GM18505 (cell line): ENCODE data around the gene KIF12.
"Not testable (repeated sequence)": the region's sequence is repeated elsewhere in the genome, so short reads cannot be mapped to it uniquely, and the experiment has no call there.

ENCODE experiments used
- ATAC-seq: cut with Tn5 transposase; IDR thresholded peaks from one replicate; pipeline ENCODE4 v1.9.1; 2021; ENCODE audit not compliant: unreplicated experiment
- POLR2A ChIP-seq: IDR thresholded peaks from 4 replicates; pipeline ENCODE4 v1.6.1; 2011; ENCODE audit warnings: borderline replicate concordance; ENCODE audit not compliant: insufficient read depth, insufficient read length; ENCODE audit errors: extremely low read depth

The KIF12 gene

DNA sequence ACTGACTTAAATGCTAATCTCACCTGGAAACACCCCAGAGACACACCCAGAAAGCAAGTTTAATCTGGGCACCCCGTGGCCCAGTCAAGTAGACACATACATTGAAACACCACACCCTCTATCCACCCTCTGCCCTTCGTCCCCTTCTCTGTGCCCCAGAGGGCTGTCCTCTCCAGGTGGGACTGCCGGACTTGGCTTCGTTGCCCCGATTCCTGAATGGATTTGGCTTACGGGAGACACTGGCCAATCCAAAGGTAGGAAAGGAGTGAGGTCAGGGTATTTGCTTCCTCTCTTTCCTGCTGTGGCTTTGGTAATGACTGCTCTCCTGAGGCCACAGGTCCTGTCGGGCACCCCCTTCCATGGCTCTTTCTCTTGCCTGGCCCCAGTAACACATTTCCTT is 31.0 kb upstream of the KIF12 start:
- no peak for ATAC-seq
- TF ChIP-seq POLR2A = no peak

DNA sequence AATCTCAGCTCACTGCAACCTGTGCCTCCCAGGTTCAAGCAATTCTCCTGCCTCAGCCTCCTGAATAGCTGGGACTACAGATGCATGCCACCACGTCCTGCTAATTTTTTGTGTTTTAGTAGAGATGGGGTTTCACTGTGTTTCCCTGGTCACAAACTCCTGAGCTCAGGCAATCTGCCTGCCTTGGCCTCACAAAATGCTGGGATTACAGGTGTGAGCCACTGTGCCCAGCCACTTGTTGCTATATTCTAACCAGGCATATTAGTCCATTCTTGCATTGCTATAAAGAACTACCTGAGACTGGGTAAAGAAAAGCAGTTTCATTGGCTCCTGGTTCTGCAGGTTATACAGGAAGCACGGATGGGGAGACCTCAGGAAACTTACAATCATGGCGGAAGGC is 29.7 kb upstream of the KIF12 start:
- ATAC-seq = not testable (repeated sequence)

DNA sequence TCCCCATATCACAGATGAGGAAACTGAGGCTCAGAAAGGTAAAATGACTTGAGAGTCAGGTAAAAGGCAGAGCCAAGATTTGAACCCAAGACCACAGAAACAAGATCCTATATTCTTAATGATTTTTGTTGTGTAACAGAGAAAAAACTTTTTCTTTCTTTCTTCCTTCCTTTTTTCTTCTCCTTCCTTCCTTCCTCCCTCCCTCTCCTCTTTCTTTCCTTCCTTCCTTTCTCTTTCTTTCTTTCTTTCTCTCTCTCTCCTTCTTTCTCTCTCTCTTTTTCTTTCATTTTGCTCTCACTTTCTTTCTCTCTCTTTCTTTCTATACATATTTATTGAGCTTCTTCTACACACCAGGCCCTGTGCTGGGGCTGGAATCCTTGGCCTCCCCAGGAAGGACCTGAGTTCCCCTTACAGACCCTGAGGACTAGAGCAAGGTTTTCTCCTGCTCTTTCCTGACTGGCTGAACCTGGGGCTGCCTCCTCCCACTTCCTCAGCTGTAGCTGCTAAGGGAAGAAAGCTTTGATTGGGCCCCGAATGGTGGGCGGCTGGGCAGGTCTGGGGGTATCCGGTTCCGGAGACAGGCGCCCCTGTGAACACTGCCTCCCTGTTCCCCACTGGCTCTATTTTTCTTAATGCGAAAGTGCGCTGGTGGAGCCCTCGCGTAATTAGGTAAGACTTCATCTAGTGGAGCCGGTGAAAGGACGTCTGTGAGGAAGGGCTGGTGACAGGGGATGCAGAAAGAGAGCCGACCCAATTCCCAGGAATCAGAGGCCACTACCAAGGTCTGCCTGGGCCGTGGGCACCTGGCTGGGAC is 27.4 kb upstream of the KIF12 start:
- no peak for ATAC-seq
- TF ChIP-seq POLR2A = no peak

DNA sequence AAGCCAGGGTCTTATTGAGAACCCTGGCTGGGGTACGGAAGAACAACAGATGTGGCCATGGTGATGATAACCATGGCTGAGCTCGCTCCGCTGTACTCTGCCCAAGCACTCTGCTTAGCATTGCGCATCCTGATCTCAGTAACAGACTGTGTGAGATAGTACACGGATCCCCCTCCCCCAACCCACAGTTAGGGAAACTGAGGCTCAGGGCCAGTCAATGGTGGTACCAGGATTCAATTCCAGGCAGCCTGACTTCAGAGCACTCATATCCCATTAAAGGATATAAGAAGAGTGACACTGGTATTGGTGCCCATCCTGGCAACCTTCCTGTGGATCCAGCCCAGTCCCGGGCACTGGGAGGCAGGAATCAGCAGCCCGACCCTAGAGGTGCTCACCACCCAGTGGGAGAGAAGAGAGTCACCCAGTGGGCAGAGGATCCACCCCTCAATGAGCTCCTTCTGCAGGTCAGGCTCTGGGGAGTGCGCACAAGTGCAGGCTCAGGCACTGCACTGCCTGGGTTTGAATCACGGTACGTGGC is 26.5 kb upstream of the KIF12 start:
- ATAC-seq = no peak
- TF ChIP-seq POLR2A = no peak

DNA sequence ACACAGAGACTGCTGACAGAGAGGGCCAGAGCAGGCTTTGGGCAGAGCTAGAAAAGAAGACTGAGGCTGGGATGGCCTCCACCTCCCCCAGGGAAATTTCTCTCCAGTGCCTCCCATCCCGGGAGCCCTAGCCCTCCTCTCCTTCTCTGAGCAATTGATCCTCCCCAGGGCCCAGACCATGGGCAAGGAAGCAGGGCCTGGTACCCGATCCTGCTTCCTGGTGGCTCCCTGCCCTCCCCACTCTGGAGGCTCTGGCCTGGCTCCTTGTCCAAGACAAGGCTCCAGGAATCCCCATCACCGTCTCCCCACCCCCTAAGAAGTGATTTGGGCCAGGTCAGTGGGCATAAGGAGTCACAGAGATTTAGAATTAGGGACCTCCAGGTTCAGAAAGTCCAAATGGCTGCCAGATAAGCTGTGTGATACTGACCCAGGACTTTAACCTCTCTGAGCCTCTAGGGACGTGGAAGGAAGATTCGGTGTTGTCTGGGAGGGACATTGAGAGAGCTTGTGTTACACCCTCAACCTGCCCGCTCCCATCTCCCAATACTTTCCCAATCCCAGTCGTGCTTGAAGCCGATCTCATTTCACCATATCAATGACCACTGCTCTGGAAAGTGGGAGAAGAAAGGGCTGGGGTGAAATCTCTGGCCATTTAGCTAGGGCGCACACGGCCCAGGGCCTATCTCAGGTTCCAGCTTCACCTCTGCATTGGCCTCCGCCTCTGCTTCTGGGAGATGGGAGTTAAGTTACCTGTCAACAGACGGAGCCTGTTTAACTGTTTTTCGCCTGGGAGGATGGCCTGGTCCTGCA is 25.8 kb upstream of the KIF12 start:
- no peak for ATAC-seq
- no peak for TF ChIP-seq POLR2A

DNA sequence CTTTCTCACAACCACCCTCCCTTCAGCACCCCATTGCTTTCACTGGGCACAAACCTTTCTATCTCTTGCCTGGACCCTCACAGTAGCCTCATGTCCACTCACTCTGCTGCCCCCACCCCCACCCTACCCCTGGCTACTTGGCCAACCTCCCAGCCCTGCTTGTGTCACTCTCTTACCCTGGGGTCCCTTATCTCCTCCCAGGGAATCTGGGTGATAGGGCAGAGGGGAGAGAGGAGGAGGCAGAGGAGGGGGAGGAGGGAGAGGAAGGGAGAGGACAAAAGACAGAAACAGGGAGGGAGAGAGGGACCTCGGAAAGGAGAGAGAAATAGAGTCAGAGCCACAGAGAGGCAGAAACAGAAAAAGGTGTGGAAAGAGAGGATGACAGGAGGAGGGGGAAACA is 25.0 kb upstream of the KIF12 start:
- TF ChIP-seq POLR2A = no peak

DNA sequence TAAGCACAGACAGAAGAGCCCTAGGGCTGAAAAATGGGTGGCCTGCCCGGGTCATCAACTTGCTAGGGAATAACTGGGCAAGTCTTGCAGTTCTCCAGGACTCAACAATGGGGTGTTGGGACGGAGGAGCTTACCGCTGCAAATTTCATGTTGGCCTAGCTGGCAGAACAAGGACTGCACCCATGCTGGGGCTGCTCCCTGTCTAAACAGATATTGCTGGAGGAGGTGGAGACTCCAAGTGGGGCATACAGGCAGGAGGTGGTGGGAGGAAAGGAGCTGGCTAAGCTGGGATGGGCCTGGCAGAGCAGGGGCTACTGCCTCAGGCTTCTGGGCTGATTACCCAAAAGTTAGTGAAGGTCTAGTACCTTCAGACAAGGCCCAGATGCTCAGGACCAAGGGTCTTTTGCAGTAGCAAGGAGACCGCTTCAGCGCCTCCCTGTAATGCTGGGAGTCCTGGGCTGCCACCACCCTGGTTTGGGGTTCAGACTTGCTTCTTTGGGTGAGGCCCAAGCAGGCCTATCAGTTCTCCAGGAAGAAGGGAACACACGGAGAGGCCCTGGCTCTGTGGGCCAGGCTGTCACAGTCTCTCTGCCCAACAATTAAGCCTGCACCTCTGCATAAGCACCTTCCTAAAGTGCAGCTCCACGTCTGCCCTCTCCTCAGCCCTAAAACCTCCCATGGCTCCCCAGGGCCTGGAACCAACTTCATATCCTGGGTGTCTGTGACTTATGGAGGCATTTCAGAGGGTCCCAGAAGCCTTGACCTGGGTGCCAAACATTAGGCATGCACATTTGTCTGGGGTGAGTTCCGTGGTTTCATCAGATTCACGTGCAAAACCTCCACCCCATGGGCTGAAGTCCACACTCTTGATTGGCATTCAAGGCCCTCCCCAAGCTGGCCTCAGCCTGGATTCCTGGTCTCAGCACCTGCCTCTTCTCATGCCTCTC is 24.2 kb upstream of the KIF12 start:
- TF ChIP-seq POLR2A = no peak
- no peak for ATAC-seq

More for the DNA sequence above, 25.0 kb upstream of the KIF12 start:
- no peak for ATAC-seq

DNA sequence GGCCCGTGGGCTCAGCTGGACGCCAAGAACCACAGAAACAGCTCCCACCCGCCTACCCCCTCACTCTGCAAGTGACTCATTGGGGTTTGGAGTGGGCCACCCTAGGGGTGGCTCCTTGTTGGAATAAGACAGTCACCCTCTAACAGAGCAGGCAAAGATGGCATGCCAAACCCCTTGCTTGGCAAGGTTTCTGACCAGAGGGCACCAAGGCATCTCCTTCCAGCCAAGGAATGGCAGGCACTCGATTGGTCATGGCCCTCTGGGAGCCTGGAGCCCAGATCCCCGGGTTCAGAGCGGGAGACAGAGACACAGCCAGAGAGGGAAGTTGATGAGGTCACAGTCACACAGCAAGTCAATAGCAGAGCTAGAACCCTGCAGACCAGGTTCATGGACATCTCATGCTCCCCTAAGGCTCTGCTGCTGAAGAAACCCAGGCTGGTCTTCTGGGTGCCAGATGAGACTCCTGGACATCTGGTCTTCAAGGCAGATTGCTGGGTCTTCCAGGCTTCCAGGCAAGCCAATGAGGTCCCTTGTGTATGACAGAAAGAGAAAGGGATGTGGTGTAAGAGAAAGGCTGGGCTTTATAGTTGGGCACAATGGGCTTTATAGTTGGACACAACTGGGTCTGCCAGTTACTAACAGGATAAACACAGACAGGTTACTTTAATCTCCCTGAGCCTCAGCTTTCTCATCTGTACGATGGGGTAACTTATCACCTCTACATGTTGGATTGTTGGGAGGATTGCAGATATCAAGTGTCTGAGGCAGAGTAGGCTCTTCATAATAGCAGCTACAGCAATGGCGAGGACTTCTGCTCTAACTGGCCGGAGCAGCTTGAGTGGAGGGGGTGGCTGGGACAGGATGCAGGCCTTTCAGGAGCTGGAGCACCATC is 23.3 kb upstream of the KIF12 start:
- no peak for ATAC-seq
- no peak for TF ChIP-seq POLR2A

DNA sequence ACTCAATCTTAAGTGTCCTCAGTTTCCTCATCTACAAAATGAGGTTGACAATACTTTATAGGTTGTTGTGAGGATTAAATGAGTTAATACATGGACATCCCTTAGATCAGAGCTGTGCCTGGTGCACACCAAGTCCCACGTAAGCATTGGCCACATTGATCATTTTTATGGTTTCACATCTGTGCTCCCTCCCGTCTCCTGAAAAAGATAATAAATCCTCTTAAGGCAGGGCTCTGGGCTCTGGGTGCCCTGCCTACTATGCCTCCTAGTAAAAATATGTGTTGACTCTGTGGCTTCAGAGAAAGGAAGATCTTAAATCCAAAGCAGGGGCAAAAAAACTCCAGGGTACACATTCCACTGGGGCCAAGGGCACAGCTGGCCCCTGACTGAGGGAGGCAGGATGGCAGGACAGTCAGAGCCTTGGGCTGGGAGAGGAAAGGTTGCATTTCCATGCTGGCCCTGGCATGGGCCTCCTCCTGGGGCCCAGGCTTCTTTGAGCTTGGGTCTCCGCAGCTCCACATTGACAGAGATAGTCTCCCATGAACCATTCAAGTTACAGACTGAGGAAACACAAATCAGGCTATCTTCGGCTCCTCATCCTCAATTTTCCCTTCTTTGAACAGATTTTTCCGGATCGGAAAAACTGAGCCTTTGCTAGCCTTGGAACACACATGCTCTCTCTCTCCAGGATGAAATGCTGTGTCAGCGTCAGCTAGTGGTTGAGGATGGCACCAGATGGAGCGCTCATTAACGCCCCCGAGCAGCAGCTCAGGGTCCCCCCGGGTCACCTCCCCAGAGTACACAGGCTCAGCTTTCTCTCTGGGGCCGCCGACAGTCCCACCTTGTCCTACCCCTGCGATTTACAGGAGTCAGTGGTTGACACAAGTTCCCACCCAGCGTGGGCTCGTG is 22.4 kb upstream of the KIF12 start:
- no peak for ATAC-seq
- no peak for TF ChIP-seq POLR2A

DNA sequence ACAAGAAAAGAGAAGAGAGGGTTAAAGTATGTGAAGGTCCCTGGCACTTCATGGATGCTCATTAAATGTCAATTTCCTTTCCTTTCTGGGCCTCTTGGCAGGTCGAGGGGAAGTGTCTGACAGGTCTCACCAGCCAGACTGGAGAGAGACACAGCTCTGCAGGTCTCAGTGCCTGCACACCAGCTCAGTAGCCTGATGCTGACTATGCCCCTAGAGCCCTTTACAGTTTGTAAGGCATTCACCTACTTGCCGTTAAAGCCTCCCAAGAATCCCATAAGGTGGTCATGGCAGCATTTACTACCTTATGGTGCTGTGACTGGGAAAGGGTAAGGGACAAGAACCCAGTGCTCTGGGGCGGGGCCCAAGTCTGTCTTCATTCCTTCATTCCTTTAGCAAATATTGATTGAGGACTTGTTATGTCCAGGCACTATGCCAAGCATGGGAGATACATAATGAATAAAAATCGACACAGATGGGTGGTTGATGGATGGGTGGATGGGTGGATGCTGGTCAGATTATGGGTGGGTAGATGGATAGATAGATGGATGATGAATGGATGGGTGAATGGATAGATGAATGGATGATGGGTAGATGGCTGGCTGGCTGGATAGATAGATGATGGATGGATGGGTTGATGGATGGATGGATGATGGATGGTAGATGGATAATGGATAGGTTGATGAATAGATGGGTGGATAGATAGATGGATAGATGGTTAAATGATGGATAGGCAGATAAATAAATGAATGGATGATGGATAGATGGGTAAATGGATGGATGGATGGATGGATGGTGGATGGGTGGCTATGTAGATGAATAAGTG is 21.3 kb upstream of the KIF12 start:
- TF ChIP-seq POLR2A = no peak
- ATAC-seq = no peak
